Brain pericyte (primary cell): ENCODE measurements around the gene TMEM200B.
A peak's percentile ranks its signal among the peaks of the same experiment; 100 is the strongest.
"Not testable (repeated sequence)": the region's sequence is repeated elsewhere in the genome, so short reads cannot be mapped to it uniquely, and the experiment has no call there.

ENCODE experiments used
- DNase-seq: peaks from one replicate; pipeline ENCODE4 v3.0.0-alpha.2; 2012; ENCODE audit warnings: low read depth, low spot score

The TMEM200B gene

DNA sequence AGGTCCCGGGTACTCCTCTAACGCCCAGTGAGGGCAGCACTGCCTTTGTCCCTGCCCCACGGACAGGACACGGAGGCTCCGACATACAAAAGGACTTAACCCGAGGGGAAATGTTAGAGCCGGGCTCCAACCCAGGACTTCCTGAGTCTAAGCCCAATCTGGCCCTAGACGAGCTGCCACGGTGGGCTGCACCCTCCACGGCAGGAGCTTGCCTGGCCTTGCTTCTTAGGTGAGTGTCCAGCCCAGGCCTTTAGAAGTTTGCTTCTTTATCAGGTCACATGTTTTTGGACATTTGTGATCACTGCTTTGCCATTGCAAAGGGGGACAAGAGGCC is 11.0 kb upstream of the TMEM200B start:
- DNase-seq, result no peak

- DNase-seq, result no peak
Observed at GRCh38 chr1:29133861-29134694, 10.4 kb upstream of the TMEM200B start.

DNA sequence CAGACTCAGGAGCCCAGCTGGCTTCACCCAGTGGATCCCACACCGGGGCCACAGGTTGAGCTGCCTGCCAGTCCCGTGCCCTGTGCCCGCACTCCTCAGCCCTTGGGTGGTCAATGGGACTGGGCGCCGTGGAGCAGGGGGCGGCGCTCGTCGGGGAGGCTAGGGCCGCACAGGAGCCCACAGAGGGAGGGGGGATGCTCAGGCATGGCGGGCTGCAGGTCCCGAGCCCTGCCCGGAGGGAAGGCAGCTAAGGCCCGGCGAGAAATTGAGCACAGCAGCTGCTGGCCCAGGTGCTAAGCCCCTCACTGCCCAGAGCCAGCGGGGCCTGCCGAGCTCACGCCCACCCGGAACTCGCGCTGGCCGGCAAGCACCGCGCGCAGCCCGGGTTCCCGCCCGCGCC is 7.4 kb upstream of the TMEM200B start:
- not testable (repeated sequence) for DNase-seq

- no peak for DNase-seq
Observed at GRCh38 chr1:29129916-29130315, 6.2 kb upstream of the TMEM200B start.

GRCh38 chr1:29128739-29129138 is 5.0 kb upstream of the TMEM200B start:
- DNase-seq, result no peak

GRCh38 chr1:29126198-29126597 is 2.5 kb upstream of the TMEM200B start:
- no peak for DNase-seq

- no peak for DNase-seq
Observed at GRCh38 chr1:29125788-29126187, 2.1 kb upstream of the TMEM200B start.

- DNase-seq, result no peak
Observed at GRCh38 chr1:29125237-29125641, 1.5 kb upstream of the TMEM200B start.

DNA sequence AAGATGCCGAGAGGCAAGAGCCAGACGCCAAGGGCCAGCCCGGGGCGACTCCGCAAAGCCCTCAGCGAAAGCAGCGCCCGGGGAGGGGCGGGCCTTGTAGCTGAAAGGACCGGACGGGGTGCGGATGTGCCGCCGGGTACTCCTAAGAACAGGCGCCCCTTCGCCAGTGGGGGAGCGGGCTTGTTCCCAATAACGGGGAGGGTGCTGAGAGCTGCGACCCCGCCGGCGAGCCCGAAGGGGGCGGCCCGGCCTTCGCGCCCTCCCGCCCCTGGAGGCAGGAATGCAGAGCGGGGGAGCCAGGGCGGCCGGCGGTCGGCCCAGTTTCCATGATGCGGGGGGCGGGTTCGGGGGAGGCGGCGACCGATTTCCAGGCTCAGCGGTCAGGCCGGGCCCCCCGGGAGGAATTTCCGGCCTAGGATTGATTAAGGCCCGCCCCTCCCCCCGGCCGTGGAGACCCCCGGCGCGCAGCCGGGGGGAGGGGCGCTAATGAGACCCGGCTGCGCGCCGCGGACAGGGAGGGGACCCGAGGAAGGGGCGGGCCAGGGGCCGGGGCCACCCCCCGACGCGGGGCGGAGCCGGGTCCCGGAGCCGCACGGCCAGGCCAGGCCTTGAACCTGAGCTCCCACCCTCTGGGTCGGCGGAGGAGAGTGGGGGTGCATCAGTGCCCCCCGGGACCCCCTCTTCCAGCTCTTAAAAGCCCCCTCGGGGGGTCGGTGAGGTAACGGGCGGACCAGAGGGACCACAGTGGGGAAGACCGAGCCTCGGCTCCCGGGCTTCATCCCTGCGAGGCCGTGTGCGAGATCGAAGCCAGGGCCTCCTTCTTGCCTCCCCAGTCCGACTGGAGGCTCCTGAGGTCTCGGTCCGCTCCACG is 898 bp upstream of the TMEM200B start:
- DNase-seq, result peak; percentile 47

GRCh38 chr1:29123053-29123886 is 433 bp downstream of the TMEM200B start:
- DNase-seq, result no peak

- no peak for DNase-seq
Observed at GRCh38 chr1:29122682-29123052, 1.0 kb downstream of the TMEM200B start.

GRCh38 chr1:29121936-29122681 is 1.6 kb downstream of the TMEM200B start:
- DNase-seq, result no peak

GRCh38 chr1:29121516-29121935 is 2.2 kb downstream of the TMEM200B start:
- DNase-seq, result no peak

DNA sequence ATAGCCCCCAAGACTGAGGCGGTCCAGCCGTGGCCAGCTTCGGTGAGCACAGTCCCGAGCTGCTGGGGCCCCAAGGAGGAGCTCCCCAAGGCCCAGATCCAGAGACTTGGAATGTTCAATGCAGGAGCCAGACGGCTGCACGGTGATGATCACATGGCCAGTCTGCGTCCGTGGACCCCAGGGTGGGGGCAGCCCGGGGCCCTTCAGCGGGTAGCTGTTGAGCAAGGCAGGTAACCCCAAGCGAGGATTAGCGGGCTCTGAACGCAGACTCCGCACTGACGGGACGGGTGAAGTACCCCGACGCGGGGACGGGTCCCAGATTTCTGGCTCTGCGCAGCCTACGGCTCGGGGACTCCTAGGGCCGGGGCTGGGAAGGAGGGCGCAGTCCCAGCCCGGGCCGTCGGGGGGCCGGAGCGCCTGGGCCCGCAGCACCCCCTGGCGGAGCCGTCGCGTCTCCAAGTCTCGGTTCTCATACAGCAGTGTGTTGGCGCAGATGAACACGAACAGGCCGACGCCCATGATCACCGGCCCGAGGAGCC is 2.7 kb downstream of the TMEM200B start:
- DNase-seq, result no peak

DNA sequence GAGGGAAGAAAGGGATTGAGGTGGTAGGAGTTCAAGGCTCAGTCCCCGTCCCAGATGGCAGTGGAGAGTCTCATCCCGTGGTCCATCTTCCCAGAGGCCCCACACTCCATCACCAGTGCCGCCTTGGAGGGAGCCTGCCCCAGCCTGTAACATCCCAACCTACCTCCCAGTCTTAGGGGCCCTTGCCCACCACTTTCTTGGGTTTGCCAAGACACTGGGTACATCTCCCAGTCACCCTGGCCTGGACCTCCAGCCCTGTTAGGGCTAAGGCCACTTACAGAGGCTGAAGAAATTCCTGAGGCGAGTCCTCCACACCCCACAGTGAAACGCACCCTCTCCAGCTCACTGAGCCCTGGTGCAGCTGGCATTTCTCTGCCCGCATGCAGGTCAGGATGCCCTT is 3.3 kb downstream of the TMEM200B start:
- DNase-seq, result no peak

DNA sequence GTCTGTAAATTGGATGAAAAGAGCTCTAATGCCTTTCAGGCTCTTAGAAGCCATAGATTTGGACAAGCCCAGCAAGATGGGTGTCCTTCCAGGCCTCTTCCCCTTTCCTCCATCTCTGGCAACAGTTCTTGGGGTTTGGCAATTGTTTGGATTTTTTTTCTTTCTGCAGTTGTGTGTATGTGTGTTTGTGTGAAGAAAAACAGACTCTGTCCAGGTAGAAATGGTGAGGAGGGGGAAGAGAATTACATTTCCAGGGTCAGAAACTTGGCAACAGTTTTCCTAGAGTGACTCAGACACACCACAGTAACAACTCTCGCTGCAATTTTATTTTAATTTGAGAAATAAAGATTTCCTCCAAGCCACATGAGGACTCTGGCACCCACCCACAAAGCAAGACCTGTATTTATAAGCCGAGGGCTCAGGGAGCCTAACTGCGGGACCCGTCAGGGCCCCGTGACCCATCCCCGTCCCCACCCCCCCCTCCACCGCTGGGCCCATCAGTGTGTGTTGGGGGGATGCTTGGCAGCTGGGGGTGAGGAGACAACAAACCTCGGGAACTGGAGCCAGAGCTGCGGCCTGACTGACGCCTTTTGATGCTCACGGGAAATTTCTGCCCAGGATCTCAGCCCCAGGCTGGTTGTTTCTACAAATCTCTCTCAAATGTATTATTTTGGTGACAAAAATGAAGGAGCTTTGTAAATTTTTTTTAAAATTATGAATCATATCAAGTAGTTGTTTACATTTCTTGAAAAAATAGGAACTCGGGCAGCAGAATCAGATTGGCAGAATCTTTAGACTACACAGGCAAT is 4.4 kb downstream of the TMEM200B start:
- DNase-seq, result no peak

DNA sequence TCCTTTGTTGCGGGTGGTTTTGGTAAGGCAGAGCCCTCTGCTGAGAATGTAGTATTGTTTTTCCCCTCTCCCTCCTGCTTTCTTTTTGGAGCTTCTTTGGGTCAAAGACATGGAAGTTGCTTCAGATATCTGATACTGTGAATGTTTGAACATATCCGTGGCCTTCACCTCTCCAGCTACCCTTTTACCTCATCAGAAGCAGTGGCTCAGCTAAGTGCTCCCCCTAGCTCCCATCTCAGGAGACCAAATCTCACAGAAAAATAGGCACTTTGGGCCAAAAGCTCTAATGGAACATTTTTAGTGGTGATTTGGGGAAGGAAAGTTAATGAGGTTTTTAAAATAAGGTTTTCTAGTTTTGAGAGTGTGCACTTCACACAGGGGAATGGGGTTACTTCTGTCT is 6.3 kb downstream of the TMEM200B start:
- no peak for DNase-seq

DNA sequence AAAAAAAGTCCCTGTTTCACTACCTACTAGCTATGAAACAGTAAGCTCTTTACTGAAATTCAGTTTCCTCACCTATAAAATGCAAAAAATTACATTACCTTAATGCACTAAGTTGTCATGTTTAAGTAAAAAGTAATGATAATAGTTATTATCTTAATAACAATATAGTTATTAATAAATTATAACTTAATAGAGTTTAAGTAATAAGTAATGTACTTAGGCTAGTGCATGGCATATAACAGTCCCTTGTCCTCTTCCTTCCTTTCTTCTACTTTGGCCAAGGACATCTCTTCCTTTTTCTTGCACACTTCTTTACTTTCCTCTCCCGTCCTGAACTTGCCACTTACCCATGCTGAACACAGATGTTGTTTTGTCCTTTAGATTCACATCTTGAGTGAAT is 9.0 kb downstream of the TMEM200B start:
- no peak for DNase-seq

- no peak for DNase-seq
Observed at GRCh38 chr1:29113413-29114117, 10.1 kb downstream of the TMEM200B start.
